ENCODE results near the gene NSMCE4A.
"Not testable (repeated sequence)": the region's sequence is repeated elsewhere in the genome, so short reads cannot be mapped to it uniquely, and the experiment has no call there.

Gene NSMCE4A

DNA sequence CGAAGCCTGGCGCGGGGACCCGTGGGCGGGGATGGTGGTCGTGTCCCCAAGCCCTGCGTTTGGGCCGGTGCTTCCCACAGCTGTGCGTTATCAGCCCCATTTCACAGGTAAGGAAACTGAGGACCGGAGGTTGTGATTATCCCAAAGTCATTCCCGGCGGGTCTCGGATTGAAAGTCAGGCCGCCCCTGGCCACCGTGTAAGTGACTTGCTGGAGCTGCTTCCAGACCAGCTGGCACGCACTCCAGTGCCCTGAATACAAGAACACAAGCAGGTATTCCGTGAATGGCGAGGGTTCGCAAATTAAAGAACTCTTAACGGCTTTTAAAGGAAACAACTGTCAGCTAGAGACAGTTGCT, 46.5 kb downstream of the NSMCE4A start:
- no peak for DNase-seq (ENCODE audit: low spot score in 2 of 2)
- Mint-ChIP-seq H3K9me3 (no peaks in the 10 kb centered on the region), H3K36me3 (peaks cover 18% of the 10 kb centered on the region), H3K4me1 (peaks cover 20% of the 10 kb centered on the region), H3K27ac (peak overlapping the region; percentile 97), H3K4me3 (peak overlapping the region; percentile 87)
- peak; percentile 1 for ATAC-seq

DNA sequence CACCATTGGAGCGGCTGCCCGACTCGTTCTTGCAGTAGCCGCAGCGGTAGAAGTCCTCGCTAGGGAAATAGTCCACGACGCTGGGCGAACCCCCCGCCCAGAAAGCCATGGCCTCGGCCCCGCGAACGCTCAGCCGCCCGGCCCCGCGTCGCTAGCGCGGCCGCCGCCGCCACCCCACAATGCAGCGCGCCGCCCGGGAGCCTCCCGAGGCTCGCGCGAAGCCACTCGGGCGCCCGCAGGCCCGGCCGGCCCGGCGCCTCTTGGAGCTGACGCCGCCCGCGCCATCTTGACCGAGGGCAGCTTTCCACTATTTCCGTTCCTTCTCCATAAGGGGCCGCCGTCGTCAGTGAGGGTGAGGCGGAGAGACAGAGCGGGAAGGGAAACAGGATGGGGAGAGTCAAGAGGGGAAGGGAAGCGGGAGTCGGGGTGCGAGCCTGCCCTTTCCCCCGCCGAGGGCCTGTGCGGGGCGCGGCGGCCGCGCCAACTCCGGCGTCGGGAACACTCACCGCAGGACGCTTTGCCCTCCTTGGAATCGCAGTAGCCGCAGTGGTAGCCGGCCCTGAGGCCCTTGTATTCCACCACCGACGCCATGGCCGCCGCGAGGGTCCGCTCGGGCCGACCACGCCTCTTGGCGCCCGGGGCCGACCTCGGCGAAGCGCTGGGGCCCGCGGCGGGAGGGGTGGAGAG, 47.0 kb downstream of the NSMCE4A start, which contains the start of gene ATE1:
TSS of gene ATE1 (minus strand) at position 191 of the 687 bp plus-strand sequence. CDS start at position 109, 82 bp downstream.
- Mint-ChIP-seq H3K36me3 (peaks cover 18% of the 10 kb centered on the region), H3K4me3 (peak within 1 kb of the TSS; percentile 87), H3K27ac (peak within 1 kb of the TSS; percentile 97), H3K4me1 (peaks cover 23% of the 10 kb centered on the region), H3K9me3 (no peaks in the 10 kb centered on the region)
- DNase-seq (ENCODE audit: low spot score in 2 of 2) (peak; percentile 70 to 89), ATAC-seq (peak; percentile 97)

DNA sequence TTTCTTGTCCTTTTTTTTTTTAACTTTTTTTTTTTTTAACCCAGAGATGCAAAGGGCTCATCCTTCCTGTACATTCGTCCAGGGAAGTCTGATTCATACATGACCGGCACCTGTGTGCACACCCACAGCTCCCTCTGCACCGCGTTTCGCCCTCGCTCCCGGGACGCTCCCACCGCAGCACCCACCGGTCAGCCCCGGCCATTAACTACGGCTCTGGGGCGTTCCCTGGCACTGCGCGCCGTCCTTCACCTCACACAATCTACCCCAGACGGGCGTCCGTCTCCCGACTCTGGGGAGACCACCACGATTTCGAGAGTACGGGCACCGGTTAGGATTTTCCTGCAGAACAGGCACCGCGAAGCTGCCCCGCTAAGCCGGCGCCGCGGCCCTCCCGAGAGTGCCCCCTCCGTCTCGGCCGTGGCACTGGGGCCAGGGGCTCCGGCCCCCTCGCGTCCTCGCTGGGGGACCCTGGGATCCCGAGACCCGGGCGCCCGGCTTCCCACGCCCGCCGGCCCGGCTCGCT, 47.6 kb downstream of the NSMCE4A start:
- peak overlapping the region; percentile 87 for H3K4me3 Mint-ChIP-seq
- H3K36me3 Mint-ChIP-seq = peaks cover 22% of the 10 kb centered on the region
- H3K27ac Mint-ChIP-seq = peak overlapping the region; percentile 97
- H3K4me1 Mint-ChIP-seq = peaks cover 29% of the 10 kb centered on the region
- DNase-seq (ENCODE audit: low spot score in 2 of 2) (peak in 1 of 2 donors; percentile 81), ATAC-seq (peak; percentile 64)
- H3K9me3 Mint-ChIP-seq = no peaks in the 10 kb centered on the region

DNA sequence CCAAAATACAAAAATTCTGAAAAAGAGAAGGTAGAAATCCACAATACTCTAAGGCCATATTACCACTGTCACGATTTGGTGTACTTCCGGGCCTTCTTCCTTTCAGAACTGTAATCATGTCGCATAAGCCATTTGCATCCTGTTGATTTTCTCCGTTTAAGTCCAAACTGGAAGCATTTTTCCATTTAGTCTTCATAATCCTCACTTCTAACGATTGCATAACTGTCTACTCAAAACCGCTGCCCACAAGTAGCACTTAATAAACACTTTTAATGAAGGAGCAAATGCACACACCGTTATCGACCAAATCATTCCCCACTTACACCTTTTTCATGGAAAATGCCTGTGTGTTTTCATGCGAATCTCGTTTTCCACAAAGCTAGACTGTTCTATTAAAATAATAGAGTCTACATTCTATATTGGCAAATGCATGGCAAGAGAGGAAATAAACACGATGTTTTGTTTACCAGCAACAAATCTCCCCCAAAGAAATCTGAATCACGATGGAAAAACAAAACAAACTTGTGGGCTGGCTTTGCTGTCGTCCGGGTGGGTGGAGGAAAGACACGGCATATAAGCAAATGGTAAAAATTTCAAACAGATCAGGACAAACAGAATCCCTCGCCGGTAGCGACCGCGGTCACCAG, 48.2 kb downstream of the NSMCE4A start:
- no peaks in the 10 kb centered on the region for H3K9me3 Mint-ChIP-seq
- peaks cover 26% of the 10 kb centered on the region for H3K36me3 Mint-ChIP-seq
- peak overlapping the region; percentile 87 for H3K4me3 Mint-ChIP-seq
- DNase-seq (ENCODE audit: low spot score in 2 of 2) (peak in 1 of 2 donors; percentile 5), ATAC-seq (no peak)
- peaks cover 30% of the 10 kb centered on the region for H3K4me1 Mint-ChIP-seq
- H3K27ac Mint-ChIP-seq = peak overlapping the region; percentile 97

DNA sequence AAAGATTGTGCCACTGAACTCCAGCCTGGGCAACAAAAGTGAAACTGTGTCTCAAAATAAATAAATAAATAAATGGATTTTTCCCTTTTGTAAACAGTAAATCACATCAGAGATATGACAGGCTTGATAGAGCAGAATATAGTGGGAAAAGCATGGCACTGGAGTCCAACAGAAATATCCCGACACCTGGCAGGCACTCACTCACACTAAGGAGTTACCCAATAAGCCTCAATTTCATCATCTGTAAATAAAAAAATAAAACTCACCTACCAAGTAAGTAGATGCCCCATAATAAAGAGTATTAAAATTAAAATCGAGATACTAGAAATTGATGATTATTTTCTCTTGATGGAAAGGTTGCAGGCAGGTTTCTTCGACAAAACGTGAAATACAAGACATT, 48.9 kb downstream of the NSMCE4A start:
- DNase-seq (ENCODE audit: low spot score in 2 of 2) (no peak), ATAC-seq (no peak)
- Mint-ChIP-seq H3K9me3 (no peaks in the 10 kb centered on the region), H3K4me1 (peaks cover 30% of the 10 kb centered on the region), H3K36me3 (peaks cover 33% of the 10 kb centered on the region), H3K27ac (no peak overlapping the region), H3K4me3 (peak overlapping the region; percentile 87)

DNA sequence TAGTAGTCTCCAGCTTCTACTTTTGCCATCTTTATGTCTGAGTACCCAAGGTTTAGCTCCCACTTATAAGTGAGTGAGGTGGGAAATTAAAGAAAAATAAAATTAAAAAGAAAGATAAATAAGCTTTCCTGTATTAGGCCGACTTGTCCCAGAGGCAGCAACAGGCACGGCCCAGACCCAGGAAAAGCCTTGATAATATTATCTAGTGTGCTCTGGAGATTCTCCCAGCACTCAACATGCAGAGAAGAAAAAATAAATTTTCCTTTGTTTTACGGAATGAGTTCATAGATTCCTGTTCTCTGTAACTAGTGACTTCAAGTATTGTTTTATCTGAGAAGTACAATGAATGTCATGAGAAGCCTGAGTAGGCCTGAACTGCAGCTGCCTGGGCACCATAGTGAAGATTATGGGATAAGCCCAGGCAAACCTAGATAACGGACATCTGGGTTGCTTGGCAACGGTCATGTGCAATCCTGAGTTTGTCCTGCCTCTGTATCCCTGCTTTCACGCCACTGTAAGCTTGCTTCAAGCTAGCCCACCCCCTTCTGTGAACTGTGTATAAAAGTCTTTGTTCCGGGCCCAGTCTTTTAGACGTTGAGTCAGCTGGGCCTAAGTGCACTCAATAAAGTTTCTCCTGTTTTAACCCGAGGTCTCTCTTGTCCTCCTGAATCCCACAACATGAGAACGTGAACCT, 53.6 kb downstream of the NSMCE4A start:
- Mint-ChIP-seq H3K36me3 (peaks cover 62% of the 10 kb centered on the region), H3K27ac (no peak overlapping the region), H3K9me3 (no peaks in the 10 kb centered on the region), H3K4me3 (no peak overlapping the region), H3K4me1 (peaks cover 23% of the 10 kb centered on the region)
- DNase-seq (ENCODE audit: low spot score in 2 of 2) (no peak), ATAC-seq (no peak)

DNA sequence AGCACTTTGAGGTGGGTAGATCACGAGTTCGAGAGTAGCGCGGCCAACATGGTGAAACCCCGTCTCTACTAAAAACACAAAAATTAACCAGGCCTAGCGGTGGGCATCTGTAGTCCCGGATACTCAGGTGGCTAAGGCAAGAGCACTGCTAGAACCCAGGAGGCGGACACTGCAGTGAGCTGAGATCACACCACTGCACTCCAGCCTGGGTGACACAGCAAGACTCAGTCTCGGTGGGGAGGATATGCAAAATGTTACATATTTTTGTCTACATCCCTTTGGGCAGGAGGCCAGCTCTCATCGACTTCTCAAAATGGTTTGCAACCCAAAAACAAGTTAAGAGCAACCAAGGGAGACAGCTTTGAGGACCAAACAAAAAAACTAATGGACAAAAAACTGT, 55.4 kb downstream of the NSMCE4A start:
- Mint-ChIP-seq H3K4me3 (no peak overlapping the region), H3K36me3 (peaks cover 65% of the 10 kb centered on the region), H3K9me3 (no peaks in the 10 kb centered on the region), H3K27ac (no peak overlapping the region), H3K4me1 (peaks cover 19% of the 10 kb centered on the region)
- ATAC-seq = no peak
- DNase-seq (ENCODE audit: low spot score in 2 of 2) = no peak

DNA sequence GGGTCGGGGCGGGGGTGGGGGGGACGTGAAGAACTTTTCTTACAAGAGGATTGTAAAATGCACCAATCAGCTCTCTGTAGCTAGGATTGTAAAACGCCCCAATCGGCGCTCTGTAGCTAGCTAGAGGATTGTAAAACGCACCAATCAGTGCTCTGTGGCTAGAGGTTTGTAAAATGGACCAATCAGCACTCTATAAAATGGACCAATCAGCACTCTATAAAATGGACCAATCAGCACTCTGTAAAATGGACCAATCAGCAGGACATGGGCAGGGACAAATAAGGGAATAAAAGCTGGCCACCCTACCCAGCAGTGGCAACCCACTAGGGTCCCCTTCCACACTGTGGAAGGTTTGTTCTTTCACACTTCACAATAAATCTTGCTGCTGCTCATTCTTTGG, 56.2 kb downstream of the NSMCE4A start:
- not testable (repeated sequence) for DNase-seq (ENCODE audit: low spot score in 2 of 2); H3K4me3 Mint-ChIP-seq; H3K27ac Mint-ChIP-seq; H3K9me3 Mint-ChIP-seq; ATAC-seq
- Mint-ChIP-seq H3K36me3 (peaks cover 73% of the 10 kb centered on the region), H3K4me1 (peaks cover 21% of the 10 kb centered on the region)

DNA sequence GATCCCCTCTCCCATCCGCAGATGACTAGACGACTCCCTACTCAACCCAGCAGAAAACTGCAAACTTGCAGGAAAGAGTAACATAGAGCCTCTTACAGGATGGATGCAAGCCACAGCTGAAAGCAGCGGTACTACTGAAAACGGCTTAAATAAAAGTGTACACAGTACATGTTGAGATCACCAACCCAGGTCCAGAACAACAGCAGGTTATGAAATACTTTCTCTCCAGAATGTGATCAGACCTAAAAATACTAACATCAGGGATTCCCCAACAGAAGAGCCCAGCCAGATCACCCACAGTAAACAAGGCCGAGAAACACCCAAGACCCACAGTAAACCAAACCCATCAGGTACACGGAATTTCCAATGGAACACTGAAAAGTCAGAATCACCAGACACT, 60.4 kb downstream of the NSMCE4A start:
- no peak for ATAC-seq
- no peak overlapping the region for H3K4me3 Mint-ChIP-seq
- H3K36me3 Mint-ChIP-seq = peaks cover 84% of the 10 kb centered on the region
- peak overlapping the region; percentile 29 for H3K27ac Mint-ChIP-seq
- no peaks in the 10 kb centered on the region for H3K9me3 Mint-ChIP-seq
- no peak for DNase-seq (ENCODE audit: low spot score in 2 of 2)
- H3K4me1 Mint-ChIP-seq = peaks cover 18% of the 10 kb centered on the region

DNA sequence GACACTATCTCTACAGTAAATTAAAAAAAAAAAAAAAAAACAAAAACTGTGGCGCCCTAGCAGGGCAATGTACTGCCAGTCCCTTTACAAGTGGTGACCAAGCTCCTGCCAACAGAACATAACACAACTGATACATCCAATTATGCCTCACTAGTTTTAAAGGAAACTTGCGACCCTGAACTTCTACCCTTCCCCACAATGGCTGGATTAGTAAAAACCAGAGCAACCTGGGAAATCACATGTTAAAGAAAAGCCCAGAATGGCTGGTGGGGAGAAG, 63.7 kb downstream of the NSMCE4A start:
- no peak for ATAC-seq
- Mint-ChIP-seq H3K4me1 (peaks cover 12% of the 10 kb centered on the region), H3K9me3 (no peaks in the 10 kb centered on the region), H3K4me3 (no peak overlapping the region), H3K27ac (peak overlapping the region; percentile 84), H3K36me3 (peaks cover 89% of the 10 kb centered on the region)
- no peak for DNase-seq (ENCODE audit: low spot score in 2 of 2)

DNA sequence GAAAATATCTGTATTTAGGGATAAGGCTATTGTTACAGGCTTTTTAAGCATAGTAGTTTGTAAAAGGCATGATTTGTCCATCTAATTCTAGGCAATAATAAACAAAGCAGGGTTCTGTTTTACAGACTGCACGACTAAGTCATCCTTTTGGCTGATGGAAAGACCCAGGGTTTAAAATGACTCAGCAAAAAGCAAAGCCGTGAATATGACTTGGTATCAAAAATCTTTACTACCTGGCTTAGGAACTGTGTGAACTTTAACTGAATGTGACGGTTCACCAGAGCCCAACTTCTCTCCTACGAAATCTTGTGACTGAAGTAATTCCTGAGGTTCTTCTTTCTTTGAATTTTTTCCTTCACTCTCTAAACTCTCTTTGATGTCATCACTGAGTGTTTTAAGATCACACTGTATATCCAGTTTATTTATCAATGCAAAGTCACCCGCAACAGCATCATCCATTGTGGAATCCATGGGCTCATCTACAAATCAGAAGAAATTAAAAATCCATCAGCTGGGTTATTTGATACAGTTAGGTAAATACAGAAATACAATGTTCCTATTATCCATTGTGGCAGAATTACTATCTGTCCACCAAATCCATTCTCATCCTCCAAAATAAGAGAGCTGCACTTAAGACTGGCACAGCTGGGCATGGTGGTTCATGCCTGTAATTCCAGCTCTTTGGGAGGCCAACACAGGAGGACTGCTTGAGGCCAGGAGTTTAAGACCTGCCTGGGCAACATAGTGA, 64.2 kb downstream of the NSMCE4A start:
- no peaks in the 10 kb centered on the region for H3K9me3 Mint-ChIP-seq
- no peak for DNase-seq (ENCODE audit: low spot score in 2 of 2)
- peaks cover 12% of the 10 kb centered on the region for H3K4me1 Mint-ChIP-seq
- H3K27ac Mint-ChIP-seq = peak overlapping the region; percentile 84
- no peak overlapping the region for H3K4me3 Mint-ChIP-seq
- peak; percentile 80 for ATAC-seq
- peaks cover 94% of the 10 kb centered on the region for H3K36me3 Mint-ChIP-seq
